ENCODE measurements around the gene GBF1.
"Not testable (repeated sequence)": the region's sequence is repeated elsewhere in the genome, so short reads cannot be mapped to it uniquely, and the experiment has no call there.

Gene GBF1

DNA sequence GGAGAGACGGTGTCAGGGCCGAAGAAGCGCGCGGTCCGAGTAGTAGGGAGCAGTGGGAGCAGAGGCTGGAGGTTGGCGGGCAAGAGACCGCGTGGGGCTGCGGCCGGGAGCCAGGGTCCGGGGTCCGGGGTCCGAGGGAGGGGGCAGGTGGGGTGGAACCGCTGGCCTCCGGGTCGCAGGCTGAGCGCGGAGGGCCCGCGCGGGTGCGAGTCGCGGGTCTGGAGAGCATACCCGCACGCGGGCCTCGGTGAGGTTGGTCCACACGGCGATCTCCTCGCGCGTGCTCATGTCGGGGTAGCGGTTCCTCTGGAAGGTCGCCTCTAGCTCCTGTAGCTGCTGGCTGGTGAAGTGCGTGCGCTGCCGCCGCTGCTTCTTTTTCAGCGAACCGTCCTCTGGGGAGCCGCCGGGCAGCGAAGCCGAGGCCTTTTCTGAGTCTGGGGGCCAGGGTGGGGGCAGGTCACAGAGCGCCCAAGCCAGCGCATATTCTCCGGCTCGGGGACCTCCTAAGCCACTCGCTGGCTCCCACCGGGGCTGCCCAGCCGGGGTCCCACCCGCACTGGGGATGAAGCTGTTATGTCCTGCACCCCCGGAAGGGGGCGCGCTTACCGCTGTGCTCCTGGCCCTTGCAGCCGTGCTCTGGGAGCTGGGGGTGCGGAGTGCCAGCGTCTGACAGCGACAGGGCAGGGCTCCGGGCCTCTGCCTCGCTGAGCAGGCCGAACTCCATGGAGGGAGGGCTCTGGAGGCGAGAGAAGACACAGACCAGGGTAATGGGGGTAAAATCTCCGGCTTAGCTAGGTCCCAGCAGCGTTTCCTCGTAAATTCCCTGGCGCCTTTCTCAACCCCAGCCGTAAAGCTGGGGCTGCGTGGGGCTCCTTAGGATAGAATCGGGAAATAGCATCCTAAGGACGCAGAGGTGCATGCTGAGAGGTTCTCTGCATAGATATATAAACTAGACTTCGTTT lies 13.7 kb upstream of the GBF1 start:
- no peak for DNase-seq

DNA sequence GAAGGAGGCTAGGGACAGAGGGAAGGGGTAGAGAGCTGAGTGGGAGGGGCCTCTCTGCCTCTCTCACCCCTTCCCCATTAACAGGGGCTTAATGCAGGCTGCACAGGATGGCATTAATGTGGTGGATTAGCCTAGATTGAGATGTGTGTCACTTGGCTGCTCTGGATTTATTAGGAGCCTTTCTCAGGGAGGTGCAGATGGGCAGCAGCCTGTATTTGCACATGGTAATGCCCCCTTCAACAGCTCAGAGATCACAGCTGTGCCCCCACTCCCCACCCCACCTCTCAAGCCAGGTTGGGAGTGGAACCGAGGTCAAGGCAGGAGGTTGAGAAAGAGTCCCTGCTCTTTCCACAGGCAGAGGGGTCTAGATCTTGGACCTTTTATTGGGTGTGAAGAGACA lies 11.3 kb upstream of the GBF1 start:
- DNase-seq: no peak

DNA sequence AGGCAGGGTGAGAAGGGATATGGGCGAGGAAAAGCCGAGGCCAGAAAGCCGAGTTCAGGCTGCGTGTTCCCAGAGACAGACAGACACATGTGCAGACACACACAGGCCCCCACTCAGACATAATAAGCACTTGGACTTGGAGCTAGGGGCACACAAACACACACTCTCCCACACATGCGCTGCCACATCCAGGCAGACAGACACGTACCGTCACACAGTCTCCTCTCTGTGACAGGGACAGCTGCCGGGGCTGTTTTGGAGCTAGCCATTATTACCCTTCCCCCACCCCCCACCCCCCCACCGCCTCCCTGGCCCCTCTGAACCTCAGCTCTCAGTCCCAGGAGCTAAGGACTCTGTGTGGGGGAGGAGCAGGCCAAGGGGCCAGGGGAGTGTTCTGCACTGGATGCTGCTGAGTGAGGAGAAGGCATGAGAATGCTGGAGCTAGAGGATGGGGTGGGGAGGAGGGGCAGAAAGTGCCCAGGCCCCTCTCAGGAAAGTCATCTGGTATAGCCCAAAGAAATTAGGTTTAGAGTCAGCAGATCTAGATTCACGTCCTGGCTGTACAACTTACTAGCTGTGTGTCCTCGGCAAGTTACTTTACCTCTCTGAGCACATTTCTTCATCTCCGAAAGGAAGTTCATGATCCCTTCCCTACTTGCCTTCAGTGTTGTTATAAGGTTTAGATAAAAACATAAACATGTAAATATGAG lies 10.3 kb upstream of the GBF1 start:
- no peak for DNase-seq

DNA sequence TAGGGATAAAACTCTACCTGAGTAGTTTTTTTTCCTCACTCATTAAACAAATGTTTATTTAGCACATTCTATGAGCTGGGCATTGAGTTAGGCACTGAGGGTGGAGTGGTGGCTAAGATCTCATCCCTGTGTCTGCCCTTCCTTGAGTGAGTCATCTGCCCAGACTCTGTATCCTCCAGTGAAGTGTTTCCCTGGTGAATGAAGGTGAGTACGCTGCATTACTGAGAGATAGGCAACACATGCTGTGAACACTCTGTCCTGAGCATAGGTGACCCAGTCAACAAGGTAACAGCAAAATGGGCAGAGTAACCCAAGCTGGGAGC lies 9.8 kb upstream of the GBF1 start:
- DNase-seq: no peak

DNA sequence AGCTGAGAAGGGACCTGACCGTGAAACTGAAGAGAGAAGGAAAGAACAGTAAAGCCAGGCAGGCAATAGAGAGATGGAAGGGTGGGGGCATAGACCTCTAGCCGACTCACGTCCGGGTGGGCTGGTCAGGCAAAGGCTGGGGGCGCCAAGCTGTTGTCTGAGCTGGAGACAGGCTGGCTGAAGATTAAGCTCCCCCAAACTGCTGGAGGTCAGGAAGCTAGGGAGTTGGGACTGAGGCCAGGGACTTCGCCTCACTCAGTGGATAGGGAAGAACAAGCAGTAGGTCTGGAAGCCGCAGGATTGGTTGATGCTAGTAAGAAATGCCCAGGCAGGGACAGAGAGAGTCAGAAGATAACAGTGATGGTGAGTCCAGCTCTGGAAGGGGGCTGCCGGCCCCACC lies 9.3 kb upstream of the GBF1 start:
- no peak for DNase-seq

DNA sequence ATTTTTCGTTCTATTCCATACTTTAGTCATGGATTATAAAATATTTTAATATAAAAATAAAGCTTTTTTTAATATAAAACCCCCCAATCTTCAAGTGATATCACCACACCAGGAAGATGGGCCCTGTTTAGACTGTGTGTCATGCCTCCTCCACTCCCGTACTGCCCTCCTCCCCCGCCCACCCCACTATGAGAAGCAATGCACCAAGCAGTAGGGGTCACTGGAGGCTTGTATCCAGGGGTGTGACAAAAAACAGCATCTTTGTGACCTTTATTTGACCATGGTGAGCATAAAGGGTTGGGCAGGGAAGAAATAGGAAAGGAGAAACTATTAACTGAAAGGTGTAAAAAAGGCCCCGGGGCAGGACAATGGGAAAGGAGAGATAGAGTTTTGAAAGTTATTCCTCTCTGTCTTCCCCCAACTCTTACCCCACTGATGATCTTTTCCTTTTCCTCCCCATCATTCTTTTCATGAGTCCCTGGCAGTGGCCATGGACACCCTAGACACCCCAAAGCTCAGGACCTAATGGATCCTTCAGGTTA lies 7.5 kb upstream of the GBF1 start:
- DNase-seq: no peak

DNA sequence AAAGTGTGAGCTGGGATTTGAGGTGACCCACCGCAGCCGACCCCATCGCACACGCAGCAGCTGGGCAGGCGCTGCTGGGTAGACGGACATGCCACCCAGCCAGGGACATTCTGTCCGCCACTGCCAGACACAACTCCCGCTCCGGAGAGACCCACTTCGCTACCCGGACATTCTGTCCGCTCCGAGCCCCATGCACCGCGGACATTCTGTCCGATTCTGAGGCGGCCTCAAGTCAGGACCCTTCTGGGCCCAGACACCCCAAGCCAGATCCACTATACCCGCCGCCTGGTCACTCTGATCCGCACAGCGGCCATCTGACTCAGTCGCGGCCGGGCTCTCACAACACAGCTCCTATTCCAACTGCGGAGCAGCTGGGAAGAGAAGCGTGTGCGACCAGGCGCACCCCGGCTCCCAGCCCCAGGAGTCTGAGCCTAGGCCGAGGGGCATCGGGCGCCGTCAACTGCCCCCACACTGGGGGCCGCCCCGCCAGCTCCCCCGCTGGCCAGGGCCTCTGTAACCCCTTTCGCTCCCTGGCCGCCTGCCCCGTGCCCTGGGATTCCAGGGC lies 4.8 kb upstream of the GBF1 start:
- DNase-seq: no peak

DNA sequence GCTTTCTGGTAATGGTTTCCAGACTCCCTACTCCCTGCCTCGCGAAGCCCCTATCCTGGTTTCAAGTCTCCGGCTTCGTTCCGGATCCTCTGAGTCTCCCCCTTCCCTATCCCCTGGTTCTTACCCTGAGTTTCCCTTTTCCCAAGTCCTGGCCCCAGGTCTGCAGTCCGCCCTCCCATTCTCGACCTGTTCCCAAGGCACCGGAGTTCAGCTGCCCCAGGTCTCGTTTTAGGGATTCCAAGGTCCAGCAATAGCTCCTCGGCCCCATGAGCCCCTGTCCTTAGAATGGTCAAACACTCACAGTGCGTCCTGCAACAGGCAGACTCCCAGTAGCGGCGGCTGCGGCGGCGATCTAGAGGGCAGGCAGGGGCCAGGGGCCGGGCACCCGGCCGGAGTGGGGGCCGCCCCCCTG lies 4.3 kb upstream of the GBF1 start:
- no peak for DNase-seq

DNA sequence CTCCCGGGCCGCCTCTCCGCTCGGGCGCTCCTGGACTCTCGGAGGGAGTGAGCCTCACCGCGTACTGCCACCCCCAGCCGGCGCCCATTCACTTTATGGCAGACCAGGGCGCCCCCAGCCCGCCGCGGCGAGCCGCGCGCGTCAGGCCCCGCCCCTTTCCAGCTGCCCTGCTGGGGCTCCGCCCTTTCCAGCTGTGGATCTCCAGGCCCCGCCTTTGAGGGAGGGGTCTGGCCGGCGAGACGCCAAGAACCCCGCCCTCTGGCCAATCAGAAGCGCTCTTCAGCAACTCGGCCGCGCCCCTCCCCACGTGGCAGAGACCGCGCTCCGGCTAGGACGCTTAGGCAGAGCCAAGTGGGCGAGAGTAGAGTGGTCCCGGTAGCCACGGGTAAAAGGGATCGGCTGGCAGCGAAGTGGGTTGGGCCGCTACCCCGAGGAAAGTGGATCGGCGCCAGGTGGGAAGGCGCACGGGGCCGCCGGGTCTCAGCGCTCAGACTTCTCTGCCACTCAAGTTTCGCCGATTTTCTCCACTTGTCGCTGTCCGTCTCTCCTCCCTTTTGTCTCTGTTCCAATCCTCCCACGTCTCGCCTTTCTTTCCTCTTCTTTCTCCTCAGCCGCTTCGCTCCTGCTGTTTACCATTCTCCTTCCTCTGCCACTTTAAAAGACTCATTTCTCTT lies 3.8 kb upstream of the GBF1 start, which contains the start of gene PITX3:
PITX3 (minus strand) TSS at position 69 of the 674 bp plus-strand sequence. CDS start 9,432 bp downstream, outside the sequence.
- no peak for DNase-seq

DNA sequence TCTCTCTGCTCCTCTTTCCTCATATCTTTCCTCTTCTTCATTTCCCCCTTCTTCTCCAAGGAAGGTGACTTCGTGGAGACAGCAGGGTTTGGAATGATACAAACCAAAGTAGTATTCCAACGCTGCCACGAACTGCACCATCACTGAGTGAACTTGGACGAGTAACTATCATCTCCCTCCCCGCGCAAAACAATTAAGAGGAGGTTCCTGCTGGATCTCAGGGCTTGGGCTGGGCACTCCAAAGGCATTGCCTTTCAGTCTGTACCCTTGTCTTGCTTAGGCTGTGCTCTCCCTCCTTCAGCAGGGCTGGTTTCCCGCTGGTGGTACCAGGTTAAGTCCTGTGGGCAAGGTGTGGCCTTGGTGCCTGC lies 3.2 kb upstream of the GBF1 start:
- DNase-seq: no peak

DNA sequence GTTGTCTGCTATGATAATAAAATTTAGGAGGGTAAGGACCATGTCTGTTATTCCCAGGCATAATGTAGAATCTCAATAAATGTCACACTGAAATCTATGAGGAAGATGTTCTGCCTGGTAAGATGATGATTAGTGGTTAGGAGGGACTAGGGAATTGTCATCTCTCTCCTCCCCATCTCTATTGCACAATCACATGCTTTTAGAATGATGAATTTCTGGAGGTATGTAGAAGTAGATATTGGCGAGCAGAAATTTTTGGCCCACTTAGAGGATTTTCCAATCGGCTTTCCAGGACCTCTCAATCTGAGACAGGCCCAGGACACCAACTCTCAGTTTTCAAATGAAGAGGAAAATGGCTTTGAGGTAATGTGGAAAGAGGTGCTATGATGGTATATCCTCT lies 2.0 kb upstream of the GBF1 start:
- DNase-seq: no peak

DNA sequence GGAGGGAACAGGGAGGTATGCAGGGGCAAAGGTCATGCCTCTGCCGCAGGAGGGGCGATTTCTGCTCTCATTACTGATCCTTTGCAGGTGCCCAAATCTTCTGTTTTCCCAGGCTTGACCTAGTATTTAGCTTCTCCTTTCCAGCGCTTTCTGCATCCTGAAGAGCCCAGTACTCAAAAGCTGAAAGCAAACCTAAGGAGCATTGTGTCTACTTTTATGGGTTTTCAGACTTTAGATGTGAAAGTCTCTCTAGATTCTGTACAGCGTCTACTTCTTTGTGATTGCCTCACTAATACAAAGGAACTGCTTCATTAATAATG lies 560 bp downstream of the GBF1 start:
- no peak for DNase-seq

DNA sequence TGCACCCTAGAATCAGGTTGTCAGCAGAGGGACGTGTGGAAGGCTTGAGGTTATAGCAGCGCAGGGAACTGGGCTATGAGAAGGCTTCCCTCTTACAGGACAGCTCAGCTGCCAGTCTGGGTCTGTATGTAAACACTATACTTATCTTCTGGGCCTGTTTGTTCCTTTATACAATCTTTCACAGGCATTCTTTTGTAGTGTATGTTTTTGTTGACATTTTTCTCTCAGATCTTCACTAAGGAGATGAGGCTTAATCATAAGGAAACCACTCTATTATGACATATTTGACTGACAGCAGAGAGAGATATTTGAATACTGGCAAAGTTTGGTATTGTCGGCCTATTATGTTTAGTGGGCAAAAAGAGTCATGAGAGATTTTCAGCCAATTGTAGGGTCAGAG lies 929 bp downstream of the GBF1 start:
- DNase-seq: no peak

DNA sequence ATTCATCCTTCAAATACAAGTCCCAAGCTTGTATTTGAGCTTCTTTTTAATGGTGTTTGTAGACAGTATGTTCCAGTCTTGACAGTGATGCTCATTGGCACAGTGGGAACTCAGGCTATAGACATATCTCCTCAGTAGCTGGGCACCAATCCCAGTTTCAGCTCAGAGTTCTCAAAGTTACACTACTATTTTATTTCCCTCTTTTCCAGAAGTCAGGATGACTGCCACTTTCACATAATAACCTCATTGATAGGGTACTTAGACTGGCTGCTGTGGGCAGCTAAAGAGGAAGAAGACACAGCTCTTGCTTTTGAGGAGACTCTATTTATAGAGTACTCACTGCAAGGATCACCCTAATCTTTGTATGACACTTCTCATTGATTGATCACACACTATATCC lies 2.4 kb downstream of the GBF1 start:
- DNase-seq: no peak

DNA sequence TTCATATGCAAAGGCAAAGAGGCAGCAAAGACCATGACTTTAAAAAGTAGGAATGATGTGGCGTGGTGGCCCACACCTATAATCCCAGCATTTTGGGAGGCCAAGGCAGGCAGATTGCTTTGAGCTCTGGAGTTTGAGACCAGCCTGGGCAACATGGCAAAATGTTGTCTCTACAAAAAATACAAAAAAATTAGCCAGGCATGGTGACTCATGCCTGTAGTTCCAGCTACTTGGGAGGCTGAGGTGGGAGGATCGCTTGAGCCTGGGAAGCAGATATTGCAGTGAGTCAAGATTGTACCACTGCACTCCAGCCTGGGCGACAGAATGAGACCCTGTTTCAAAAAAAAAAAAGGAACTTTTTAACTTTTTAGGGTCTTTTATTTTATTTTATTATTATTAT lies 7.2 kb downstream of the GBF1 start:
- DNase-seq: not testable (repeated sequence)

DNA sequence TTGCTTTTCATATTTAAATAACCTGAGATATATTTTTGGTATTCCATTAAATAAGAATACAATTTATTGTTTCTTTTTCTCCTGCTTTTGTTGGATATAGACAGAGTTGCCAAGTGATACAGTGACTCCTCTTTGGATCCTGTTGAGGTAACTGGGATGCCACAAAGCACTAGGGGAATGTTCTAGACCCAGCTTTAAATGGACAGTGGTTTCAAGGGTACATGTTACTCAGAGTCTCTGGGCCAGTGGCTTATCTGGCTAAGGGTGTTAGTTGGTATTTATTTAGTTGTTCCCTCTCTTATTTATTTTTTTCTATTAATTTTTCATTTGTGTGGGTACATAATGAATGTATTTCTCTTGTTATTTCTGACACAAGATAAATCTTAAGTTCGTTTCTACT lies 9.1 kb downstream of the GBF1 start:
- DNase-seq: no peak

DNA sequence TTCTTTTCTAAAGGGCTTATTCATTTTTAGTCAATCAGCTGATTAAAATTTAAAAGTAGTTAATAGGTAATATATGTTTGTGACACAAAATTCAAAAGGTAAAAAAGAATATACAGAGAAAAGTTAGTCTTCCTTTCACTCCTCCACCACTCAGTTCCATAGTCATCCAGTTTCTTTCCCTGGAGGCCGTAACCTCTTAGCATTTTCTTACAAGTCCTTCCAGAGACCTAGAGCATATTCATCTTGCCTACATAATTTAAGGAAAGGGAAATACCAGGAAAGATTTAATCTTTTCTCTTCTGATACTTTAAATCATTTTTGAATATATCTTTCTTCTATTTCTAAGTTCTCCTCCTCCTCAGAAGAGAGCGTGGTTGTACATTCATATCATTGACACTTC lies 10.1 kb downstream of the GBF1 start:
- DNase-seq: no peak

DNA sequence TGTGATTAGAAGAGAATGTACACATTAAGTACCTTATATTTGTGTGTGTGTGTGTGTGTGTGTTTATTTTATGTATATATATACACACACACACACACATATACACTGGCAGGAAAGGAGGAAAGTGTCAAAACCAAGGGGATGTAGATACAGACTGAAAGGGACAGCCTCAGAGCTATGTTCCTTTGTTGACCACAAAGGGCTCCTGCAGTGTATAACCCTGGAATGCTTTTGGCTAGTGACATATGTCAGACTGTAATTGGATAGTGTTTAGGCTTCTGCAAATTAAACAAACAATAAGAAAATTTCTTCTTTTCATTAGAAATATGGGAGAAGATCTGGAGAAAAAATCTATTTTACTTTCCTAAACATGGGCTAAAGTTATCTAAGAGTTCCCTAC lies 15.9 kb downstream of the GBF1 start:
- no peak for DNase-seq

DNA sequence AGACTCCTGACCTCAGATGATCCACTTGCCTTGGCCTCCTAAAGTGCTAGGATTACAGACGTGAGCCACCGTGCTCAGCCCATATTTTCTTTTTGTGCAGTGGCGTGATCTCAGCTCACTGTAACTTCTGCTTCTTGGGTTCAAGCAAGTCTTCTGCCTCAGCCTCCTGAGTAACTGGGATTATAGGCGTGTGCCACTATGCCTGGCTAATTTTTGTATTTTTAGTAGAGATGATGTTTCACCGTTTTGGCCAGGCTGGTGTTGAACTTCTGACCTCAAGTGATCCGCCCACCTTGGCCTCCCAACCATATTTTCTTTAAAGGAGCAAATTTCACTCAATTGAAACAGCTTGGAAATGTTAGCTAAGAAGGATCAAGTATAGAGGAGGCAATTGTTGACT lies 16.5 kb downstream of the GBF1 start:
- DNase-seq: no peak

DNA sequence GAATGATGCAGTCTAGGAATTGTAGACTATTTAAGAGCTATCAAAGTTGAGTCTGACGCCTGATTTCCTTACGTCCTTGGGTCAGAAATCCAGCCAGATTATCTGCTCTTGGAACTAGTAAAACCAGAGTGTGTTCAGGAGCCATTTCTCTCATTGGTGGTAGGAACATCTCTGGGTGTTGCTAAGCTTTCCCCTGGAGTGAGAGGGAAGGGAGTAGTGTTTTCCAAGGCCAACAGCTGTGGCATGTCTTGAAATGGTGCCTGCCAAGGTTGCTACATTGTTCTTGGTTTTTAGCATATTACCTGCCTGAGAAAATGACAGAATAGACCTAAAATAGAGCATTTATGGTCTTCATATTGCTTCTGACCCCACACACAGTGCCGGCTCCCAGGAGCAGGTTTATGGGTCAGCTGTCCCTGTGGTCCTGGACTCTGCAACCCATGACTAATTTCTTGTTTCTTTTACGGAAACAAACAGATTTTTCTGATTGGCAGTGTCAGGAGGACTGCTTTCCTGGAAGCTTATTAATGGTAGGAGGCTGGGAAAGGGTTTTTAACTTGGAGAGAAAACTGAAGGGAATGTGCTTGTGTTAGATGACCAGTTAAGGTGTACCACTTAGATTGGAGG lies 17.5 kb downstream of the GBF1 start:
- no peak for DNase-seq

DNA sequence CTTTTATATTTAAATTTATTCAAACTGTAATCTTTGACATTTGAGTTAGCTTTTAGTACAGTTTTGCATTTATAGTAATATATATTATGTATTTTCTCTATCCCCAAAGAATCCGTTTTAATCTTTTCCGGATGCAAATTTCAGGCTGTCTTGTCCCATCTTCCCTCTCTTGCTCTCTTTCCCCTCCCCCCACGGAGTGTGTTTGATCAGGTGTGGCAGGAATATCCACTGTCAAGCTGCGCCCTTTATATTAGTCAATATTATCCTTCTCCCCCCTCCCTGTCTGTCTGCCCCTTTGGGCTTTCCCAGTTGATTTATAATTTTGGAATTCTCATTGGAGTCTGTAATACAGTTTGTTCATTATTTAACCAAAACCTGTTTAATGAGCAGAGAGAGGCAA lies 19.0 kb downstream of the GBF1 start:
- DNase-seq: no peak

DNA sequence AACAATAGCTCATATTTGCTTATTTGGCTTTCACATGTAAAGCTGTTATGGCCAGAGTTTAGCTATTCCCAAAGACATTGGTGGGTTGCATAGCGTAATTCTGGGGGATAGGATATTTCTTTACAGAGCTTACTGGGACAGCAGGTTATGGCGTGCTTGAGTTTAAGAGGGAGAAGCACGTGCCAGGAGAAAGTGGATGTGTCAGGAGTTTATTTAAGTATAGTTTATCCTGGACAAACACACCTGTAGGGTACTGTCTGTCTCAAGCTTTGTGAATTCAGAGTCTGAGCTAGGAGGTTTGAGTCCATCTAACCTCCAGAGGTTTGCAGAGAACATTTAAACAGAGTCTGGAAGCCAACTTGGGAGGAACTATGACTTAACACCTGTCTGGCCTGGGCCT lies 21.3 kb downstream of the GBF1 start:
- no peak for DNase-seq

DNA sequence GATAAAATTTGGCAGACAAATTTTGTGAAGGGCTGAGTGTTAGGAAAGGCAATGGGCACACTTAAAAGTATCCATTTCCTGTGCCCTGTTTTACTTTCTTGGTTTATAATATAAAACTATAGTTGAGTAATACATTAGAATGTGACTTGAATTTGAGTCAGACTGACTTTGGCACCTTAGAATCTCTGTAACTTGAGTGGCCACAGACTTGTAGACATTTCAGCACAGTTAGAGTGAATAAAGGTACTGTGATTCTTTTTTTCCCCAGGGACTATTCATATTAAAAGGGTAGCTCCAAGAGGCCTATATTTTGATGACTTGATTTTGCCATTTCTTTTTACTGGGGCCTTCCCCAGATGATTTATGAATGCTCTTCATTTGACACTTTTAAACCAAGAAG lies 22.4 kb downstream of the GBF1 start:
- DNase-seq: no peak
